ENCODE results near the gene CMKLR1. TPM values are rescaled to one million over a fixed set of nuclear protein-coding genes. Genes with fewer than 3 reads are reported as not detected.
A peak's percentile ranks its signal among the peaks of the same experiment; 100 is the strongest.

Gene CMKLR1
- total RNA-seq, 1 donor from 2014 or later, result 0.57 TPM

DNA sequence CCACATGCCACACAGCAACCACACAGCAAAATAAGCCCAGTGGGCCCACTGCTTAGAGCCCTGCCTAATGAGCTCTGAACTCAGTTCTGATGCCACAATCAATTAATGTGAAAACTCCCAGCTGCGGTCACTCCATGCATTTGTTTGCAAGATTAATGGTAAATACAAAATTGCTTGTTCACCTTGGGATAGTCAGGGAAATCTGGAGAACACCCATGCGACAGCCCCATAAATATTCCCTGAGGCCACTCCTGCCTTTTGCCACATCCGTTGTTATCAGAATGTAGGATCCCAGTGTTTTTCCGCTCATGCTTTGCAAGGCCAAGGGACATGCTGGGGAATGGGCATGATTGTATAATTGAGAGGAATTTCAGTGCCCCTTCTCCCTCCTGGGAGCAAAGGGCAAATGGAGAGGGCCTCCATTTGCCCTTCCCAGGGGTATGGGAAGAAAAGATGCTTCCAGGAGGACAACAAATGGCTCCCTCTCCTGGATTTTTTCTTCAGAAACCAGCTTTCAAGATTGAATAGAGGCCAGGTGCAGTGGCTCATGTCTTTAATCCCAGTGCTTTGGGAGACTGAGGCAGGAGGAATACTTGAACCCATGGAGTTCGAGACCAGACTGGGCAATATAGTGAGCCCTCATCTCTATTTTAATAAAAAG, 30.8 kb upstream of the CMKLR1 start:
- Mint-ChIP-seq H3K4me1 (ENCODE audit: low read depth, unreplicated experiment) (peaks cover 9% of the 10 kb centered on the region), H3K36me3 (ENCODE audit: low read depth, unreplicated experiment) (no peaks in the 10 kb centered on the region), H3K4me3 (ENCODE audit: unreplicated experiment) (no peak overlapping the region), H3K27me3 (ENCODE audit: low read depth, unreplicated experiment) (peaks cover 19% of the 10 kb centered on the region), H3K9me3 (ENCODE audit: unreplicated experiment) (peaks cover 15% of the 10 kb centered on the region), H3K27ac (ENCODE audit: unreplicated experiment) (no peak overlapping the region)
- TF ChIP-seq, protein P1, sequence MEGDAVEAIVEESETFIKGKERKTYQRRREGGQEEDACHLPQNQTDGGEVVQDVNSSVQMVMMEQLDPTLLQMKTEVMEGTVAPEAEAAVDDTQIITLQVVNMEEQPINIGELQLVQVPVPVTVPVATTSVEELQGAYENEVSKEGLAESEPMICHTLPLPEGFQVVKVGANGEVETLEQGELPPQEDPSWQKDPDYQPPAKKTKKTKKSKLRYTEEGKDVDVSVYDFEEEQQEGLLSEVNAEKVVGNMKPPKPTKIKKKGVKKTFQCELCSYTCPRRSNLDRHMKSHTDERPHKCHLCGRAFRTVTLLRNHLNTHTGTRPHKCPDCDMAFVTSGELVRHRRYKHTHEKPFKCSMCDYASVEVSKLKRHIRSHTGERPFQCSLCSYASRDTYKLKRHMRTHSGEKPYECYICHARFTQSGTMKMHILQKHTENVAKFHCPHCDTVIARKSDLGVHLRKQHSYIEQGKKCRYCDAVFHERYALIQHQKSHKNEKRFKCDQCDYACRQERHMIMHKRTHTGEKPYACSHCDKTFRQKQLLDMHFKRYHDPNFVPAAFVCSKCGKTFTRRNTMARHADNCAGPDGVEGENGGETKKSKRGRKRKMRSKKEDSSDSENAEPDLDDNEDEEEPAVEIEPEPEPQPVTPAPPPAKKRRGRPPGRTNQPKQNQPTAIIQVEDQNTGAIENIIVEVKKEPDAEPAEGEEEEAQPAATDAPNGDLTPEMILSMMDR (IDR thresholded peaks at IDR 0.05; ENCODE audit: insufficient read depth, low read depth, low read length), result no peak
- no peak for TF ChIP-seq EZH2 (IDR thresholded peaks at IDR 0.05; ENCODE audit: insufficient read depth, low read length)
- H3K4me3 ChIP-seq (ENCODE audit: insufficient read depth, low read depth, low read length), result no peak overlapping the region
- H3K9ac ChIP-seq (ENCODE audit: low read length), result no peak overlapping the region
- peaks cover 7% of the 10 kb centered on the region for H3K27me3 ChIP-seq (ENCODE audit: insufficient read depth, low read length)
- no peaks in the 10 kb centered on the region for H3K4me1 ChIP-seq (ENCODE audit: insufficient read depth, low read length)
- no peak overlapping the region for H3K27ac ChIP-seq (ENCODE audit: low read depth, low read length)
- no peaks in the 10 kb centered on the region for H3K36me3 ChIP-seq (ENCODE audit: insufficient read depth, low read length)
- H3K9me3 ChIP-seq (ENCODE audit: insufficient read depth, low read depth, low read length), result peaks cover 5% of the 10 kb centered on the region
- no peak overlapping the region for H3K4me2 ChIP-seq (ENCODE audit: low read length)
- H2AFZ ChIP-seq (ENCODE audit: low read depth, low read length), result no peak overlapping the region
- FAIRE-seq (no peak), DNase-seq (ENCODE audit: low read depth) (no peak)
- no peaks in the 10 kb centered on the region for H3K79me2 ChIP-seq (ENCODE audit: insufficient read depth, low read length)
- no peaks in the 10 kb centered on the region for H4K20me1 ChIP-seq (ENCODE audit: insufficient read depth, low read length)

DNA sequence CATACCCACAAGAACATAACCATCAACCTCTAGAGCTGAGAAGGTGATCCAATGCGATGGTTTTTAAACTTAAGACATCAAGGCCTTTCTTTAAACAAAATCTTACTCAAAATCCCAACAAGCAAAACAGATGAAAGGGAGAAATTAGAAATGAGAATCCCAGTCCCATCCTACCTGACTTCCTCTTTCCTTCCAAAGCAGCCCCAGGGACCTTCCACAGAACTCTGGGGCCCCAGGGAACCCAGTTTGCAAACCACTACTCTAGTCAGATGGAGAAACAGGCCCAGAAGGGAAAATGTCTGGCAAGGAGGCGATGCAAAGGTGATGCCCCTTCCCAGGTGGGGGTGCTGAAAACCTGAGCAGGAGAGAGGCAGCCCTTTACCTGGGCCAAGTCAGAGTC, 29.0 kb upstream of the CMKLR1 start:
- H3K4me3 ChIP-seq (ENCODE audit: insufficient read depth, low read depth, low read length), result no peak overlapping the region
- no peak for DNase-seq (ENCODE audit: low read depth)
- H3K9ac ChIP-seq (ENCODE audit: low read length), result no peak overlapping the region
- no peak overlapping the region for H2AFZ ChIP-seq (ENCODE audit: low read depth, low read length)
- no peak overlapping the region for H3K4me2 ChIP-seq (ENCODE audit: low read length)
- H3K27me3 ChIP-seq (ENCODE audit: insufficient read depth, low read length), result peaks cover 7% of the 10 kb centered on the region
- no peaks in the 10 kb centered on the region for H3K79me2 ChIP-seq (ENCODE audit: insufficient read depth, low read length)
- H4K20me1 ChIP-seq (ENCODE audit: insufficient read depth, low read length), result no peaks in the 10 kb centered on the region
- no peak for TF ChIP-seq EZH2 (IDR thresholded peaks at IDR 0.05; ENCODE audit: insufficient read depth, low read length)
- TF ChIP-seq, protein P1 (IDR thresholded peaks at IDR 0.05; ENCODE audit: insufficient read depth, low read depth, low read length), result no peak
- H3K36me3 ChIP-seq (ENCODE audit: insufficient read depth, low read length), result no peaks in the 10 kb centered on the region
- Mint-ChIP-seq H3K27me3 (ENCODE audit: low read depth, unreplicated experiment) (peaks cover 22% of the 10 kb centered on the region), H3K36me3 (ENCODE audit: low read depth, unreplicated experiment) (no peaks in the 10 kb centered on the region), H3K4me3 (ENCODE audit: unreplicated experiment) (no peak overlapping the region), H3K4me1 (ENCODE audit: low read depth, unreplicated experiment) (peaks cover 9% of the 10 kb centered on the region), H3K27ac (ENCODE audit: unreplicated experiment) (no peak overlapping the region), H3K9me3 (ENCODE audit: unreplicated experiment) (peaks cover 6% of the 10 kb centered on the region)
- FAIRE-seq, result no peak
- no peaks in the 10 kb centered on the region for H3K4me1 ChIP-seq (ENCODE audit: insufficient read depth, low read length)
- H3K27ac ChIP-seq (ENCODE audit: low read depth, low read length), result no peak overlapping the region
- H3K9me3 ChIP-seq (ENCODE audit: insufficient read depth, low read depth, low read length), result no peaks in the 10 kb centered on the region

DNA sequence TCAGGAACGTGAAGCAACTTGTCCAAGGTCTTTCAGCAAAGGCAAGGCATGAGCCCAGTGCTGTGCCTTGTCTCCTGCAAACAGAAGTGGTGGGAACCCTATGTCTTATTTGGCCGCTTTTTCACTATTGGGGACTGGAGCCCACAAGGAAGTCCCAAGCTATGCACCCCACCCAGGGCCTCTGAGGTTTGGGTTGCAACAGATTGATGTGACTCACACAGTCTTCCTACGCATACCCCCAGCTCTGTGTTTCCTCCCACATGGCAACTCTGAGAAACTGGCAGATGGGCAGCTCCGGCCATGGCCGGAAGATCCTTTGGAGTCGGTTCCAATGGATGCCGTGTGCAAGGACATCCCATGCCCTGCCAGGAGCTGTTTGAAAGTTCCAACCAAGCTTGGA, 28.3 kb upstream of the CMKLR1 start:
- no peak overlapping the region for H2AFZ ChIP-seq (ENCODE audit: low read depth, low read length)
- Mint-ChIP-seq H3K9me3 (ENCODE audit: unreplicated experiment) (peaks cover 1% of the 10 kb centered on the region), H3K36me3 (ENCODE audit: low read depth, unreplicated experiment) (no peaks in the 10 kb centered on the region), H3K4me3 (ENCODE audit: unreplicated experiment) (no peak overlapping the region), H3K4me1 (ENCODE audit: low read depth, unreplicated experiment) (peaks cover 9% of the 10 kb centered on the region), H3K27me3 (ENCODE audit: low read depth, unreplicated experiment) (peaks cover 22% of the 10 kb centered on the region), H3K27ac (ENCODE audit: unreplicated experiment) (no peak overlapping the region)
- H3K4me1 ChIP-seq (ENCODE audit: insufficient read depth, low read length), result no peaks in the 10 kb centered on the region
- H3K9me3 ChIP-seq (ENCODE audit: insufficient read depth, low read depth, low read length), result no peaks in the 10 kb centered on the region
- H4K20me1 ChIP-seq (ENCODE audit: insufficient read depth, low read length), result no peaks in the 10 kb centered on the region
- DNase-seq (ENCODE audit: low read depth), result peak; percentile 20
- H3K79me2 ChIP-seq (ENCODE audit: insufficient read depth, low read length), result no peaks in the 10 kb centered on the region
- peaks cover 8% of the 10 kb centered on the region for H3K27me3 ChIP-seq (ENCODE audit: insufficient read depth, low read length)
- TF ChIP-seq, protein P1 (IDR thresholded peaks at IDR 0.05; ENCODE audit: insufficient read depth, low read depth, low read length), result no peak
- no peak for TF ChIP-seq EZH2 (IDR thresholded peaks at IDR 0.05; ENCODE audit: insufficient read depth, low read length)
- no peak overlapping the region for H3K27ac ChIP-seq (ENCODE audit: low read depth, low read length)
- H3K9ac ChIP-seq (ENCODE audit: low read length), result no peak overlapping the region
- no peaks in the 10 kb centered on the region for H3K36me3 ChIP-seq (ENCODE audit: insufficient read depth, low read length)
- no peak overlapping the region for H3K4me3 ChIP-seq (ENCODE audit: insufficient read depth, low read depth, low read length)
- H3K4me2 ChIP-seq (ENCODE audit: low read length), result no peak overlapping the region
- no peak for FAIRE-seq
